ENCODE data around the gene ZC4H2.
"Not testable (repeated sequence)": the region's sequence is repeated elsewhere in the genome, so short reads cannot be mapped to it uniquely, and the experiment has no call there.

Gene ZC4H2

GRCh38 chrX:64975989-64976672, at the start of gene ZC4H2:
Gene ZC4H2 (minus strand): TSS chrX:64976450. CDS start chrX:64976377, 73 bp downstream.
- peak; percentile 82 for DNase-seq (ENCODE audit: low spot score)

GRCh38 chrX:65017451-65017850, 41.2 kb upstream of the ZC4H2 start:
- no peak for DNase-seq (ENCODE audit: low spot score)

GRCh38 chrX:65014230-65014629, 38.0 kb upstream of the ZC4H2 start:
- DNase-seq (ENCODE audit: low spot score) = no peak

- DNase-seq (ENCODE audit: low spot score) = no peak
Observed at GRCh38 chrX:65009459-65009858, 33.2 kb upstream of the ZC4H2 start.

- not testable (repeated sequence) for DNase-seq (ENCODE audit: low spot score)
Observed at GRCh38 chrX:65002208-65002607, 26.0 kb upstream of the ZC4H2 start.

GRCh38 chrX:64996805-64997204, 20.6 kb upstream of the ZC4H2 start:
- DNase-seq (ENCODE audit: low spot score) = no peak

GRCh38 chrX:64994131-64994798, 18.0 kb upstream of the ZC4H2 start:
- DNase-seq (ENCODE audit: low spot score) = no peak

- peak; percentile 1 for DNase-seq (ENCODE audit: low spot score)
Observed at GRCh38 chrX:64977830-64978229, 1.6 kb upstream of the ZC4H2 start.

- no peak for DNase-seq (ENCODE audit: low spot score)
Observed at GRCh38 chrX:64977051-64977450, 801 bp upstream of the ZC4H2 start.

GRCh38 chrX:64976673-64977040, 407 bp upstream of the ZC4H2 start:
- DNase-seq (ENCODE audit: low spot score) = no peak

GRCh38 chrX:64975491-64975890, 759 bp downstream of the ZC4H2 start:
- DNase-seq (ENCODE audit: low spot score) = peak; percentile 20

GRCh38 chrX:64925480-64925879, 50.8 kb downstream of the ZC4H2 start:
- DNase-seq (ENCODE audit: low spot score) = no peak

GRCh38 chrX:64908121-64908520, 68.1 kb downstream of the ZC4H2 start:
- no peak for DNase-seq (ENCODE audit: low spot score)

GRCh38 chrX:64894454-64895038, 81.7 kb downstream of the ZC4H2 start:
- DNase-seq (ENCODE audit: low spot score) = peak; percentile 14

GRCh38 chrX:64885850-64886249, 90.4 kb downstream of the ZC4H2 start:
- DNase-seq (ENCODE audit: low spot score) = peak; percentile 9

- not testable (repeated sequence) for DNase-seq (ENCODE audit: low spot score)
Observed at GRCh38 chrX:64878709-64879108, 97.5 kb downstream of the ZC4H2 start.

GRCh38 chrX:64867217-64867616, 109.0 kb downstream of the ZC4H2 start:
- DNase-seq (ENCODE audit: low spot score) = no peak

Data from SW480 (cell line).